HT-29 (cell line): Measurements from ENCODE around the gene MYORG. TPM values are rescaled to one million over a fixed set of nuclear protein-coding genes. Genes with fewer than 3 reads are reported as not detected.

Source experiments
- DNase-seq: peaks from one replicate; pipeline ENCODE4 v3.0.0-alpha.2; 2015; ENCODE audit warnings: low spot score
- total RNA-seq: library from RNA; depleted of rRNA; stranded (reverse); fragments of >200 nt; shearing (Covaris generic); gene quantifications from 2 replicates; pipeline ENCODE4 v1.2.3, GENCODE V29; 2014

Gene MYORG
- total RNA-seq, 1 experiment from 2014 or later: 29.5 TPM

GRCh38 chr9:34384368-34385165 lies 7.9 kb upstream of the MYORG start:
- no peak for DNase-seq

GRCh38 chr9:34383904-34384303 lies 7.2 kb upstream of the MYORG start:
- no peak for DNase-seq

- DNase-seq: no peak
Measured at GRCh38 chr9:34382879-34383278, 6.2 kb upstream of the MYORG start.

- no peak for DNase-seq
Measured at GRCh38 chr9:34382054-34382453, 5.4 kb upstream of the MYORG start.

- DNase-seq: peak; percentile 65
Measured at GRCh38 chr9:34381323-34381722, 4.6 kb upstream of the MYORG start.

- peak; percentile 77 for DNase-seq
Measured at GRCh38 chr9:34380511-34381315, 4.0 kb upstream of the MYORG start.

GRCh38 chr9:34380034-34380510 lies 3.4 kb upstream of the MYORG start:
- peak; percentile 31 for DNase-seq

- peak; percentile 98 for DNase-seq
Measured at GRCh38 chr9:34379334-34380033, 2.8 kb upstream of the MYORG start.

- DNase-seq: no peak
Measured at GRCh38 chr9:34378376-34379060, 1.8 kb upstream of the MYORG start.

GRCh38 chr9:34377404-34377746 lies 677 bp upstream of the MYORG start:
- DNase-seq: no peak

- peak; percentile 76 for DNase-seq
Measured at GRCh38 chr9:34375901-34376595, 650 bp downstream of the MYORG start.

- DNase-seq: peak; percentile 85
Measured at GRCh38 chr9:34374905-34375552, 1.7 kb downstream of the MYORG start.

- no peak for DNase-seq
Measured at GRCh38 chr9:34374339-34374738, 2.4 kb downstream of the MYORG start.

- no peak for DNase-seq
Measured at GRCh38 chr9:34373749-34374148, 2.9 kb downstream of the MYORG start.

GRCh38 chr9:34372467-34373011 lies 4.2 kb downstream of the MYORG start:
- DNase-seq: no peak

GRCh38 chr9:34371886-34372466 lies 4.7 kb downstream of the MYORG start:
- no peak for DNase-seq

- DNase-seq: no peak
Measured at GRCh38 chr9:34370970-34371880, 5.5 kb downstream of the MYORG start.

- DNase-seq: no peak
Measured at GRCh38 chr9:34370335-34370969, 6.2 kb downstream of the MYORG start.
